ENCODE measurements around the gene ANKRD63.

ANKRD63 gene

GRCh38 chr15:40282147-40282868 is 556 bp downstream of the ANKRD63 start:
- Histone ChIP-seq H3F3A (ENCODE audit: control insufficient read depth, insufficient read depth) (0 out of 2 replicates have a peak, but pooled peaks cover 3% of the 10 kb centered on the region), H3K27ac (ENCODE audit: low read depth, low read length) (no peak overlapping the region), H3K9me3 (ENCODE audit: control insufficient read depth, insufficient read depth, low read length) (no peaks in the 10 kb centered on the region), H3K27me3 (ENCODE audit: control insufficient read depth, low read length) (peaks cover 44% of the 10 kb centered on the region), H3K36me3 (ENCODE audit: control insufficient read depth, low read length) (no peaks in the 10 kb centered on the region), H3K4me1 (ENCODE audit: control insufficient read depth, low read length) (peaks cover 21% of the 10 kb centered on the region), H4K20me1 (ENCODE audit: control insufficient read depth, insufficient read depth, low read depth, low read length) (no peaks in the 10 kb centered on the region), H3K4me2 (ENCODE audit: low read length) (peak overlapping the region; percentile 65), H3K79me2 (ENCODE audit: control insufficient read depth, low read length) (no peaks in the 10 kb centered on the region), H3K9me2 (replicated peaks; ENCODE audit: control insufficient read depth, low read length) (no peaks in the 10 kb centered on the region), H3K4me3 (ENCODE audit: low read length) (peak overlapping the region; percentile 61)
- no peak for TF ChIP-seq EZH2phosphoT487 (IDR thresholded peaks at IDR 0.05; ENCODE audit: borderline replicate concordance, low read length)
- TF ChIP-seq, protein P1, sequence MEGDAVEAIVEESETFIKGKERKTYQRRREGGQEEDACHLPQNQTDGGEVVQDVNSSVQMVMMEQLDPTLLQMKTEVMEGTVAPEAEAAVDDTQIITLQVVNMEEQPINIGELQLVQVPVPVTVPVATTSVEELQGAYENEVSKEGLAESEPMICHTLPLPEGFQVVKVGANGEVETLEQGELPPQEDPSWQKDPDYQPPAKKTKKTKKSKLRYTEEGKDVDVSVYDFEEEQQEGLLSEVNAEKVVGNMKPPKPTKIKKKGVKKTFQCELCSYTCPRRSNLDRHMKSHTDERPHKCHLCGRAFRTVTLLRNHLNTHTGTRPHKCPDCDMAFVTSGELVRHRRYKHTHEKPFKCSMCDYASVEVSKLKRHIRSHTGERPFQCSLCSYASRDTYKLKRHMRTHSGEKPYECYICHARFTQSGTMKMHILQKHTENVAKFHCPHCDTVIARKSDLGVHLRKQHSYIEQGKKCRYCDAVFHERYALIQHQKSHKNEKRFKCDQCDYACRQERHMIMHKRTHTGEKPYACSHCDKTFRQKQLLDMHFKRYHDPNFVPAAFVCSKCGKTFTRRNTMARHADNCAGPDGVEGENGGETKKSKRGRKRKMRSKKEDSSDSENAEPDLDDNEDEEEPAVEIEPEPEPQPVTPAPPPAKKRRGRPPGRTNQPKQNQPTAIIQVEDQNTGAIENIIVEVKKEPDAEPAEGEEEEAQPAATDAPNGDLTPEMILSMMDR (IDR thresholded peaks at IDR 0.05; ENCODE audit: low read depth, low read length, poor library complexity, severe bottlenecking): peak; percentile 75

- peak overlapping the region; percentile 65 for H3K4me2 ChIP-seq (ENCODE audit: low read length)
- no peaks in the 10 kb centered on the region for H3K79me2 ChIP-seq (ENCODE audit: control insufficient read depth, low read length)
- H3K27ac ChIP-seq (ENCODE audit: low read depth, low read length): no peak overlapping the region
- H3K4me3 ChIP-seq (ENCODE audit: low read length): no peak overlapping the region; the same call in 1 of the 2 replicates
- no peaks in the 10 kb centered on the region for H3K9me3 ChIP-seq (ENCODE audit: control insufficient read depth, insufficient read depth, low read length)
- H3K27me3 ChIP-seq (ENCODE audit: control insufficient read depth, low read length): peaks cover 47% of the 10 kb centered on the region
- H3K4me1 ChIP-seq (ENCODE audit: control insufficient read depth, low read length): peaks cover 27% of the 10 kb centered on the region
- 0 out of 2 replicates have a peak, but pooled peaks cover 3% of the 10 kb centered on the region for H3F3A ChIP-seq (ENCODE audit: control insufficient read depth, insufficient read depth)
- no peaks in the 10 kb centered on the region for H4K20me1 ChIP-seq (ENCODE audit: control insufficient read depth, insufficient read depth, low read depth, low read length)
- TF ChIP-seq, protein P1 (IDR thresholded peaks at IDR 0.05; ENCODE audit: low read depth, low read length, poor library complexity, severe bottlenecking): no peak
- TF ChIP-seq EZH2phosphoT487 (IDR thresholded peaks at IDR 0.05; ENCODE audit: borderline replicate concordance, low read length): no peak
- no peaks in the 10 kb centered on the region for H3K36me3 ChIP-seq (ENCODE audit: control insufficient read depth, low read length)
- no peaks in the 10 kb centered on the region for H3K9me2 ChIP-seq (replicated peaks; ENCODE audit: control insufficient read depth, low read length)
Measured at GRCh38 chr15:40281801-40282146, 1.1 kb downstream of the ANKRD63 start.

GRCh38 chr15:40281057-40281800 is 1.6 kb downstream of the ANKRD63 start:
- TF ChIP-seq EZH2phosphoT487 (IDR thresholded peaks at IDR 0.05; ENCODE audit: borderline replicate concordance, low read length): no peak
- Histone ChIP-seq H3K4me1 (ENCODE audit: control insufficient read depth, low read length) (peaks cover 32% of the 10 kb centered on the region), H3K4me2 (ENCODE audit: low read length) (no peak overlapping the region), H3F3A (ENCODE audit: control insufficient read depth, insufficient read depth) (0 out of 2 replicates have a peak, but pooled peaks cover 3% of the 10 kb centered on the region), H3K9me2 (replicated peaks; ENCODE audit: control insufficient read depth, low read length) (no peaks in the 10 kb centered on the region), H3K79me2 (ENCODE audit: control insufficient read depth, low read length) (no peaks in the 10 kb centered on the region), H3K4me3 (ENCODE audit: low read length) (no peak overlapping the region), H3K27me3 (ENCODE audit: control insufficient read depth, low read length) (peaks cover 47% of the 10 kb centered on the region), H3K27ac (ENCODE audit: low read depth, low read length) (no peak overlapping the region), H3K36me3 (ENCODE audit: control insufficient read depth, low read length) (no peaks in the 10 kb centered on the region), H4K20me1 (ENCODE audit: control insufficient read depth, insufficient read depth, low read depth, low read length) (no peaks in the 10 kb centered on the region), H3K9me3 (ENCODE audit: control insufficient read depth, insufficient read depth, low read length) (no peaks in the 10 kb centered on the region)
